NOMO-1 treated with DMSO at 0.1 percent for 48 hours (cell line): ENCODE data around the gene CDCA8.

ENCODE experiments used
- DNase-seq: peaks from one replicate; lab custom pipeline; 2025; ENCODE audit not compliant: unreplicated experiment; lab: John Stamatoyannopoulos, UW

Gene CDCA8

DNA sequence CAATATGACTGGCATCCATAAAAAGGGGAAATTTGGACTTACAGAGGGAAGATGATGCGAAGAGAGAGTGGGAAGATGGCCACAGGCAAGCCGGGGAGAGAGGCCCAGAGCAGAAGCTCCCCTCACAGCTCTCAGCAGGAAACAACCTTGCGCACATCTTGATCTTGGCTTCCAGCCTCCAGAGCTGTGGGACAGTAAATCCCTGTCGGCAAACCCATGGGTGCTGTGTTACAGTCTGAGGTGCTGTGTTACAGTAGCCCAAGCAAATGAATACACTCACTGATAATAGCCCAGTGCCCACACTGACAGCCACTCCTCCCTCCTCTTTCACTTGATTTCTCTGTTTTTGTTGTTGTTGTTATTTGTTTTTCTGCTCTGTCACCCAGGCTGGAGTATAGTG is 22.4 kb downstream of the CDCA8 start:
- no peak for DNase-seq

DNA sequence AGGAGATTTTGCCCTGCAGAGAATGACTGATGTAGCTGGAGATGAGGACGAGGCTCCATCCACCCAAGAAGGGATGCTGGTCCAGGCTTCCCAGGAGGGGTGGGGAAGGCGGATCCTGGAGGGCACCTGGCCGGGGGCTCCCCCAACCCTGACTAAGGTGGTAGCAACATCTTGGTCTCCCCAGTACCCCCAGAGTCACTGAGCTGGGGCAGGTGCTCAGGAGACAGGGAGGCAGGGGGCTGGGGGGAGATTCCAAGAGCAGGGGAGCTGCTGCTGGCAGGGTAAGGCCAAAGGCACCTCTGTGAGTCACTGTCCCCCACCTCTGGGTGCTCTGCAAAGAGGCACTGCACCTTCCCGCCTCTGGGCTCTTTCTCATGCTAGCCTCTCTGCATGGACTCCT is 24.0 kb downstream of the CDCA8 start:
- no peak for DNase-seq

DNA sequence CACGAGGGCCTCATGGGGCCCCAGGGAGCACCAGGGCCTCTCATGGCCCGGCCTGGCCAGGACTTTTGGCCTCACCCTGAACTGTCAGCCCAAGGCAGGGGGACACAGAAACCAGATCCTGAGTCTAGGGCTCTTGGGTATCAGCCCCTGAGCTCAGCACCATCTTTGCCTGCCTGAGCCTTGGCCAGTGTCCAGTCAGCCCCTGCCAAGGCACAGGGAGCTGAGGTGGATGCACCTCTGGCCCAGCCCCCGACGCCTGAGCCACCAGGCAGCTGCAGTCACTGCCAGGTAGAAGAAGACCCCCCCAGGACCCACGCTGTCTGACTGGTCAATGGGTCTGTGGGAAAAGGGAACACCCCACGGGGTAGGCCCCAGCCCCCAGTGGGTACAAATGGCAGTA is 25.3 kb downstream of the CDCA8 start:
- no peak for DNase-seq

DNA sequence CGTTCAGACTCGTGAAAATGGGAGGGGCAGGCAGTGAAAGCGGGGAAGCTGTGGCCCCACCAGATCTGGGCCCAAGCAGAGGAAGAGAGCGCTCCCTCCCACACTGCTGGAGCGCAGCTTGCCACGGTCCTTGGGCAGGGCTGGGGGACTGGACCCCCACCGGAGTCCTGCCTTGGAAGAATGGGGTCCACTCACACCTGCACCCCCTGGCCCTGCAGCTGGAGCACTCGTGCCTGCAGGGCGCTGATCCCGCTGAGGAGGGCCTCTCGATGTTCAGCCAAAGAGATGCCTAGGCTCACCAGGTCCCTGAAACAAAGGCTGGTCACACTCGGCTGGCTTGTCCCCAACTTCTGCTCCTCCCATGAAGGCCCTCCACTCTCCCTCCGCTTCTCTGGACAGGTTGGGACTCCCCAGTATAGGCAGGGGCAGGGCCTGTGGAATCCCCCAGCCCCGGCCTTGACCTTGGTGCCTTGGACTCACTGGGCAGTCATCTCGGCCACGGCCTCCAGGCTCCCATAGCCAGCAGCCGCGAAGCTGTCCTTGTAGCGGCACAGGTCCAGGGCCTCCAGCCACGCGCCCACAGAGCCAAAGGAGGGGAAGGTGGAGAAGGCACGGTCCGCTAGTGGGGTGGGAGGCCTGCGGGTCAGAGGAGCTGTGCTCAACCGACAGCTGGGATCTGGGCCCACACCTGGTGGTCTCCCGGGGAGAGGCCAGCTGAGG is 26.0 kb downstream of the CDCA8 start:
- no peak for DNase-seq

DNA sequence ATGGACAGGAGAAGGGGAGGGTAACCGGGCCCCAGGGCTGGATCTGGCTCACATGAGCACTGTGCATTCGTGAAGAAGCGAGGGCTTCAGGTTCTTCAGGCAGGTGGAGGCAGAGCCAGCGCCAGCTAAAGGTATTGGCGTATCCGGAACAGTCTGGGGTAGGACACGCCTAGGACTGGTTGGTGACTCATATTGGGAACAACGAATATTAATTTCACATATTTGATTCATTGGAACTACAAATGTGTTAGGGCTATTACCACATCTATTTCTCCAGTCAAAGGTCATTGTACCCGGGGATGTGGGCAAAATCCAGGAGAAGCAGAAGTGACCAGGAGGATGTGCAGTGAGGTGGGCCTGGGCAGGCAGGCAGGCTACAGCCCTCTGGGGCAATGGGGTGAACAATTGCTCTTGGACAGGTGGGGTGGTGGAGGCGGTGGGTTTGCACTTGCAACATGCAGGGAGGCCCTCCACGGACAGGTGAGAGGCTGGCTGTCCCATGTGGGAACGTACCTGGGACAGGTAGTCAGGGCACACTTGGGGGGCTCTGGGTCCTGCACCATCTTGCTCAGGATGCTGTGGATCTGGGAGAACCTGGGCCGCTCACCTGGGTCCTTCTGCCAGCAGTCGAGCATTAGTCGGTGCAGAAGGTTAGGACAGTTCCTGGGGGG is 26.7 kb downstream of the CDCA8 start:
- DNase-seq: no peak

DNA sequence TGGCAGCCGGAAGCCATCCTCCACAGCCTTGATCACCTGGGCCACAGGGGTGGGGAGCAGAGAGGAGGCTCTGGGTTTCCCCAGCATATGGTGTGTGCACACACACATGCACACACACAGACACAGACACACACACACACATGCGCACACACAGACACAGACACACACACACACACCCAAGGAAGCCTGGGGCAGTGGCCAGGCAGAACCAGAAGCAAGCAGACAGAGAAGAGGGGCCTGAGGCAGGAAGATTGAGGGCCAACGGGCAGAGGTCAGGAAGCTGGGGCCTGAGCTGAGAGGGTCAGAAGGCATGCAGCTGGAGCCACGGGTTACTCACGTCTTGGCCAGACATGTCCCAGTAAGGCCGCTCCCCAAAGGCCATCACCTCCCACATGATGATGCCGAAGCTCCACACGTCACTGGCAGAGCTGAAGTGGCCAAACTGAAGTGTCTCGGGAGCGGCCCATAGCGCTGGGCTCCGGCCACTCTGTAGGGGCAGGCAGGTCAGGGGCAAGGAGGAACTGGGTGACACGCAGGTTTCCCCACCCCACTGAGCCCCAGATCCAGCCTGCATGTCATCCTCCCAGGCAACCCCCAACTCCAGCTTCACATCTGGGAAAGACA is 27.4 kb downstream of the CDCA8 start:
- DNase-seq: no peak

DNA sequence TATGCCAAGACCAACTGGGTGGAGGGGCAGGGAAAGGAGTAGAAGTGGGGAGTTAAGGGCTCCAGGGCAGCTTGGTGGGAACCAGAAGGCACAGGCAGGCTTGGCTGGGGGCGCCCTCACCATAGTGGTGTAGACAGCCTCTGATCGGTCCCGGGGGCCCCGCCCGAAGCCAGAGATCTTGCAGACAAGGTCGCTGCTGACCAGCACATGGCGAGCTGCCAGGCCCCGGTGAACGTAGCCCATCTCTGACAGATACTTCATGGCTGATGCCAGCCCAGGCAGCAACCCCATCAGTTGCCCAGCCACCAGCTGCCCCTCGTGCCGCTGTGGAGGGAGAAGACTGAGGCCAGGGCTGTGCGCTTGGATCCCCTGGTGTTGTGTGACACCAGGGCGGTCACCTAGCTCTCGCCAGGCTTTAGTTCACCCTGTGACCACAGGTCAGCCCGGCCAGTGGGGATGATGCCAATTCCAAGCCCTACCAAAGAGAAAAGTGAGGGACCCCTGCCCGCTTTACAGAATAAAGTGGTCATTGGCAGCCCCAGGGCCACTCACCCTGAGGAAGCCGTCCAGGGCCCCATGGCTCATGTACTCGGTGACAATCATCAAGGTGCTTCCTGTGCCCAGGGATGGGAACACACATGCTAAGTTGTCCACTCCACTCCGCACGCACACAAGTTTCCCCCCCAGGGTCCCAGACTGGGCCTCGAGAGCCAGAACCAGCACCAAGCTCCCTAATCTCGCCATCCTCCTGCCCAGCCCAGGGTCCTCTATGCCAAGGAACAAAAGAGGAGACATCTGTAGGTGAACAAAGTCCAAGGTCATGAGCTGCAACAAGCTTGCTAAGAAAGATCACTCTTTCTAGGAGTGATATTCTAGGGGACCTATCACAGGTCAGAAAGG is 28.2 kb downstream of the CDCA8 start:
- DNase-seq: no peak

DNA sequence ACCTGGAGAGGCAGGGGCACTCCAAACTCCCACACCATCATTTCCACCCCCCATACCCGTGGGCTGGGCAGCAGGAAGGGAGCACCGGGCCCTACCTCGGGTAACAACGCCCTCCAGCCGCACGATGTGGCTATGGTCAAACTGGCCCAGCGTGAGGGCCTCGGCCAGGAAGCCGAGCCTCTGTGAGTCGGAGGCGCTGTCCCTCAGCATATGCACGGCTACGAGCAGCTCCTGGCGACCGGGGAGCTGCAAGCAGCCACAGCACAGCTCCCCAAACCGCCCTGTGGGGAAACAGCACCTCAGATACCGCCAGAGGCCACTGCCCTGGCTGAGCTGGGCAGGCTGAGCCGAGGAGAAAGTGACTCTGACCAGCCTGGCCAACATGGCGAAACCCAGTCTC is 29.2 kb downstream of the CDCA8 start:
- DNase-seq: no peak

DNA sequence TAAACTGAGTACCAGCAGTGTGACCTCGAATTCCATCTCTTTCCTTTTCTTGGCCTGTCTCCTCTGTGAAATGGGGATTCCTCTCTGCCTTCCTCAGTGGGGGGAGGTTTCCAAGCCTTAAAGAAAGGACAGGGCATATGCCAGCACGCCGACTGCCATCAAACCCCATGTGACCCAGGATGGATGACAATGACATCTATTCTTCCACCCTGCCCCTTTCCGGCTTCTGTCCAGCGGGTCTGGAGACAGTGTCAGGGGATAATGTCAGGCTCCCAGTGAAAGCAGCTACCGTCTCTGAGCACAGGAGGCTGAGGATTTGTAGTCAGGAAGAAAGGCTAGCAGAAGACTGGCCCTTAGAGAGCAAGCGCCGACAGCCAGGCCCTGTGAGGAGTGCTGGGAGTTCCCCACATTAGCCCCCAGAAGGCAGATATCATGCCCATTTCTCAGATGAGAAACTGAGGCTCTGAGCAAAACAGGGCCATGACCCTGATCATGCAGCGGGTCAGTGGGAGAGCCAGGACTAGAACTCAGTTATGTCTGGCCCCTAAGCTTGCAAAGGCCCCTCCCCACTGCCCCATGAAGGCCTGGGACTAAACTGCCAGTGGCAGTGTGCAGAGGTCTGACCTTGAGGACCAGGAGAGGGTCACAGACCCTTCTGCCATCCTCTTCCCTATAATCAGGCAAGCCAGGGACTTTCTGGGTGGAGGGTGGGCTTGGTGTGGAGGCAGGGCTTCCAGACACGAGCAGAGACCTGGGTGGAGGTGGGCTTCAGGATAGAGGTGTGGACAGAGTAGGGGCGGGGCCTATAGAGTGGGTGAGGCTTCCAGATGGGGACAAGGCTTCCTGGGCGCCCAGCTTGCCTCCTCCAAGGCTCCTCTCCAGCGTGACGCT is 30.1 kb downstream of the CDCA8 start:
- DNase-seq: no peak

DNA sequence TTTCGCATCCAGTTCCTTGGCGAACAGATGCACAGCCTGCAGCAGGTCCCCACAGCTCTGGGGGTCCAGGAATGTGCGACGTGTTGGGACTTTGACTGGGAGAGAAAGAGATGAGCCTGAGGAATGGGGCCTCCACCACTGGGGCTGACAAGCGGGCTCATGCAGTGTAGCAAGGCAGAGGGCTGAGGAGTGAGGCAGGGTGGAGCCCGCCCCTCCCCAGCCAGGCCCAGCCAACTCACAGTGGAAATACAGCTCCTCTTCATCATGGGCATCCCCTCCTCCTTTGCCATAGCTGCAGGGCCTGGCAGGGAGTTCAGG is 30.7 kb downstream of the CDCA8 start:
- DNase-seq: no peak

DNA sequence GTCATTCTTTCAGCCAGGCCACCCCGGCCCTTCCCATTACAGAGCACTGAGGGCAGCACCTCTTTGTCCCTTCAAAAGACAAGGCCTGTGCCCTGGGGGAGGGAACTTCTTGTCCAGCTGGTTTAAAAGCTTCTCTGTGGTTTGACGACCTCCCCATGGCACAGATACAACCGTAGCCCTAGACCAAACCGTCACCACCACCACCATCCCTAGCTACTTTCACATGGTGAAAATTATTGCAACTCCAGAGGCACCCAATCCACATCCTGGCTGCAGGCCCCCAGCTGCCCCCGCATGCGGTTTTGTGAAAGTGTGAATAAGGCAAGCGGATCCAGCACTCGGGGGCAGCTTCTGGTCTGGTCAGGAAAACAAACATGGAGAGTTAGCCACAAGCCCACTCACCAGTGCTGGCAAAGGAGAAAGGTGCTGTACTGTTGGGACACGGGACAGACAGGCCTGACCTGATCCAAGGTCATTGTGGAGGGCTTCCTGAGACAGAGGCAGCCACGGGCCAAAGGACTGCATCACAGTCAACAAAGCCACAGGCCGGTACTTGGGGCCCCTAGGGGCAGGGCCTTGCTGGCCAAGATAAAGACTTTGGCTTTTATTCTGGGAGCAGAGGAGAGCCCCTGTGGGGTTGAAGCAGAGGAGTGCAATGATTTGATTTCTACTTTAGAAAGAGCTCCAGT is 31.2 kb downstream of the CDCA8 start:
- no peak for DNase-seq

DNA sequence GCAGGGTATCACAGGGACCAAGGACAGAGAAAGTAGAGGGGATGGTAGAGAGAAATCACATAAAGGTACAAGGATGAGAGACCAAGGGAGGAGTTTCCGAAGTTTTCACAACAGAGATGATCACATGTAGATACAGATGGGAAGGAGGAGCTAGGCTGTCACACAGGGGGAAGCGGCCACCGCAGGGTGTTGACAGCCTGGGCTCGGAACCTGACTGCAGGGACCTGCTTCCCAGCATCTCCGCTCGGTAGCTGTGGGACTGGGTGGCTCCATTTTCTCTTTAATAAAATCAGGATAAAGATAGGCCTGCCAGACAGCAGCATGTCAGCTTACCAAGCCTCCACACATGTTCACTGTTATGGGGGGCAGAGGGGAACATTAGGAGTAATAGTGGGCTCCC is 32.3 kb downstream of the CDCA8 start:
- DNase-seq: no peak

DNA sequence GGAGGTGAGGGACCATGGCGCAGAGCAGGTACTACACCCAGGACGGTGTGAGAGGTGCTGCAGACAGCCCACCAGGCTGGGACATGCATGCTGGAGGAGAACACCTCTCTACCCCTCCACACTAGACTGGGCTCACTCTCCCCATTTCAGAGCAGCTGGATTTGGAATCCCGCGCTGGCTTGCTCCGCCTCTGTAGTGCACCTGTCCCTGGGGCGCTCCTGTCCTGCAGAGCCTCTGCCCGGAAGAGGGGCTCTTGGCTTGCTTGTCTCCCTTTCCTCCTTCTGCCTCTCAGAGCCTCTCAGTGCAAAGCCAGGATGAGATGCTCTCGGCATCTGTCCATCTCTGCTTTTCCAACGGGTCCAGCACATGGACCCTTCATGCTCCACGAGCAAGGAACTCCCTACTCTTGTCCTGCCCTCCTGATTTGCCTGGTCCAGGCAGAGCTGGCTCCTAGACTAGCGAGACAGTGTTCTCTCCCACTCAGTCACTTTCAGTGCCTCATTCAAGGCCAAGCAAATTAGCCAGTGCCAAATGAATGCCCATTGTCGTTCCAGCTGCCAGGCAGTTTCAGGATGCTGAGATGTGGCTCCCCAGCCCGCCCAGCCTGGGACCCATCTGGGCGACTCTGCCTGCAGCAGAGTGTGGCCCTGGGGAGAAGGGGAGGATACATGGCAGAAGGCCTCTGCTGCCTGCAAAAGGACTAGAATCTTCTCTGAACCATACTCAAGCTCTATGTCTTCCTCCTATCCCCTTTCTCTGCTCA is 33.7 kb downstream of the CDCA8 start:
- DNase-seq: no peak

DNA sequence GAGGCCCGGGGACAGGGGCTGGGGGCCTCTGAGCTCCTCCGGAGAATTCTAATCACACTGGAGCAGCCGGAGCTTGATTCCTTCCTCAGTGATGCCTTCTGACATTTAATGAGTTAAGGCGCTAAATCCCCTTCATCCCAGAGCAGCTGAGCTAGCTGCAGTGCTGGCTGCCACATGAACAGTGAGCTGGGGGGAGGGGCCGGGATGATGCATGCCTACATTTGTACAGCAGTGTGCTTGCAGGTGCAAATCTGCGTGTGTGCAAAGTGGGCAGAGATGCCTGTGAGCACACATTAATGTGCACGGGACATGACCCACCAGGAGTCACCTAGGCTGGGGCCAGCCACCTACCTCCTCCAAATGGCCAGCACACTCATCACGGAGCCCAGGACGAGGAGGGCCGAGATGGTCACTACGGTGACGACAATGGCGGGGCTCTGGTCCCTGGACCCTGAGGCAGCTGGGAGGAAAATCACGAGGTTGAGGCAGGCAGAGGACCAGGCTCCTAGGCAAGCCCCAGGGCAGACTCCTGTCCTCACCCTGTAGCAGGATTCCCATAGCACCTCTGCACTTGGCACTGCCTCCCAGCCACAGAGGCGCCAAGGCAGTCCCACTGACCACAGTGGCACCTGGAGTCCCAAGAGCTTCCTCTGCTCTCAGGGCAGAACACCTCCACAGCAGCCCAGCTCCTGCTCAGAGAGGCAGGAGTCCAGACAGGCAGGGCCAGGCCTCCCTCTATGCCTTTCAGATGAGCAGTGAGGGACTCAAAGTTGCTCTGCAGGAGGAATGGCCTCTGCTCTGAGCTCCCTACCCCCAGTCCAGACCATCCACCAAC is 34.7 kb downstream of the CDCA8 start:
- no peak for DNase-seq

DNA sequence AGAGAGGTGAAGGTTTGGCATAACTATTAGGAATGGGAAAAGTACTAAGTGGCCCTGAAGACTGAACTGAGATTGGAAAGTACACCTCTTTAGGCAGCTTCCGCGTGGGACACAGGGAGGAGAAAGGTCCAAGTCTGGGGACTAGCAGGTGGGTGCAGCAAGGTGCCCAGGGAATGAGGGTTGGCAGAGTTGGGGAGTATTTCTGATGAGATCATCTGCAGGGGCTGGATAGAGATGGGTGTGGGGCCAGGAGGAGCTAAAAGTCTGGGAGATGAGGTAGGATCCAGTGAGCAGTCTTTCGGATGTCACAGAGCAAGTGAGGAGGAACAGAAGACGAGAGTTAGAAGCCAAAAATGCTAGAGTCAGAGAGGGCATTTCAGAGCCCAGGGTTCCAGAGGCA is 36.1 kb downstream of the CDCA8 start:
- DNase-seq: no peak

DNA sequence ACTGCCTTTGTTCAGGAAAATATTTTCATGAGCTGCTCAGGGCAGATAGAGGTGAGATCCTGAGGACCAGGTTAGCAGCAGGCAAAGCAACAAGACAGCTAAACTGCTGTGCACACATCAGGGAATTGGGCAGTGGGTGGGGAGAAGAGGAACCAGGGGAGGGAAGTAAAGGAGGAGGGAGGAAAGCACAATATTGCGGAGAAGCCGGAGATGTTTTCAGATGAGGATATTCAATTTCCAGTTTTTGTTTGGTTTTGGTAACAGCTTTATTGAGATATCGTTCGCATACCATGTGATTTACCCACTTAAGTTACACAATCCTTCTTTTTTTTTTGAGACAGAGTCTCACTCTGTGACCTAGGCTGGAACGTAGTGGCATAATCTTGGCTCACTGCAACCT is 38.1 kb downstream of the CDCA8 start:
- no peak for DNase-seq

DNA sequence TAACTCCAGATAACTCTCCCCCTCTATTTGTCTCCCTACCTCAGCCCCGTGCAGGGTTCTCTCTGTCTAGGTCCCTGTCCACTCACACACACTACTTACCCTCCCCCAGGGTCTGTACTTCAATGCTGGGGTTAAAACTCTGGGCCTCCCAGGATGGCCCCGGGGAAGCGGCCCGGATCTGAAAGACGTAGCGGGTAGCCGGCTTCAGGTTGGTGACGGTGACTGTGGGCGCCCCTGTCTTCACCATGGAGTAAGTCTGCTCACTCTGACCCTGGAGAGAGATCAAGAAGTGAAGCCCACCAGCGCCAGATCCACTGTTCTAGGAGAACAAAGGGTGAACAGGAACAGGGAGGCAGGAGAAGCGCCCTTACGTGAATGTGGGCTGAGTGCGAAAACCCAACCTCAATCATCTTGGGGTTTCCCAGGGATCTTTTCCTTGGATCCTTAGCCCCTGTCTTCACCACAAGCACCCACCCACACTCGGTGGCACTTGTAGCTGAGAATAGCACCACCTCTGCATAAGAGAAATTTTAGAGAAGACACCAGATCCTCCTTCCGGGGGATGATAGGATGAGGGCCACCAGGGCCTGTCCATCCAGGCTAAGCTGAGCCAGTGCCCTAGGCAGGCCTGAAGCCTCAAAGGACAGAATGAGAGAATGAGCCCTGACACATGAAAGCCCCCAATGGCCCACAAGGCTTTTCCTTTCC is 39.1 kb downstream of the CDCA8 start:
- no peak for DNase-seq
